Lung (tissue), 12 donors: Measurements from ENCODE around the gene CLEC9A. TPM values are rescaled to one million over a fixed set of nuclear protein-coding genes. Genes with fewer than 3 reads are reported as not detected.
A peak's percentile ranks its signal among the peaks of the same experiment; 100 is the strongest.

Experiments
- ATAC-seq: fragments of 200-7000 bp; cut with Tn5 transposase; one replicate; pipeline ENCODE4 v1.9.1; 2020; ENCODE audit warnings: moderate number of reproducible peaks; ENCODE audit not compliant: insufficient read depth, low FRiP score
- DNase-seq, 3 donors: peaks; one replicate each; pipeline ENCODE4 v3.0.0-alpha.2; 2013 to 2017
- H3K27ac ChIP-seq, 2 donors: one replicate each; pipeline ENCODE4 v1.5.1; 2013; ENCODE audit warnings: mild to moderate bottlenecking in 2 of 2, moderate library complexity in 2 of 2, control low read depth in 1 of 2, inconsistent platforms in 1 of 2, low read depth in 1 of 2, low read length in 1 of 2
- H3K27me3 ChIP-seq, 3 donors: one replicate each; pipeline ENCODE4 v1.5.1; 2013; ENCODE audit warnings: low read length in 2 of 3; ENCODE audit not compliant: control insufficient read depth in 3 of 3, insufficient read depth in 3 of 3
- H3K36me3 ChIP-seq, 4 donors: one replicate each; pipeline ENCODE4 v1.5.1; 2013; ENCODE audit warnings: low read length in 4 of 4, mild to moderate bottlenecking in 1 of 4, moderate library complexity in 1 of 4; ENCODE audit not compliant: control insufficient read depth in 4 of 4, insufficient read depth in 4 of 4
- H3K4me1 ChIP-seq, 5 donors: one replicate each; pipeline ENCODE4 v1.5.1; 2013; ENCODE audit warnings: low read length in 5 of 5, mild to moderate bottlenecking in 2 of 5, moderate library complexity in 1 of 5; ENCODE audit not compliant: control insufficient read depth in 5 of 5, insufficient read depth in 5 of 5
- H3K4me3 ChIP-seq: one replicate; pipeline ENCODE4 v1.5.1; 2013; ENCODE audit warnings: mild to moderate bottlenecking, control low read depth, moderate library complexity
- H3K9ac ChIP-seq, 2 donors: one replicate each; pipeline ENCODE4 v1.5.1; 2013; ENCODE audit warnings: low read length in 2 of 2, control low read depth in 1 of 2; ENCODE audit not compliant: insufficient read depth in 1 of 2
- H3K9me3 ChIP-seq, 4 donors: one replicate each; pipeline ENCODE4 v1.5.1; 2013; ENCODE audit warnings: low read length in 3 of 4, mild to moderate bottlenecking in 1 of 4, moderate library complexity in 1 of 4; ENCODE audit not compliant: control insufficient read depth in 4 of 4, insufficient read depth in 3 of 4
- CTCF ChIP-seq: IDR thresholded peaks from 2 replicates; pipeline ENCODE4 v1.5.1; 2012; ENCODE audit warnings: mild to moderate bottlenecking; ENCODE audit errors: control extremely low read depth, extremely low read depth
- WGBS, 2 donors: extraction: QIAGEN DNeasy Blood & Tissue Kit; methylation state at CpG; one replicate each; pipeline ENCODE4 v1.1.7; 2013; 5-methylcytosine and 5-hydroxymethylcytosine counted together
- polyA plus RNA-seq, 2 donors: library from polyadenylated mRNA; stranded (reverse); fragments of 200-250 nt; gene quantifications; one replicate each; pipeline ENCODE4 v1.2.1, GENCODE V29; 2013
- total RNA-seq, 2 donors: library from RNA; depleted of rRNA in 1 of 2; stranded (reverse); fragments of >200 nt in 1 of 2; gene quantifications; one replicate each; pipeline ENCODE4 v1.2.1, GENCODE V29; 2014 to 2021
- donor health status: control.
- donor health status: control.
- donor health status: Bipolar disorder and iron deficiency.
- donor health status: healthy.
- donor health status: DM: yes; HTN: yes; CAD: no.

CLEC9A gene
- total and polyA plus RNA-seq, 4 donors: 0.12 to 0.60 (median 0.33) TPM

DNA sequence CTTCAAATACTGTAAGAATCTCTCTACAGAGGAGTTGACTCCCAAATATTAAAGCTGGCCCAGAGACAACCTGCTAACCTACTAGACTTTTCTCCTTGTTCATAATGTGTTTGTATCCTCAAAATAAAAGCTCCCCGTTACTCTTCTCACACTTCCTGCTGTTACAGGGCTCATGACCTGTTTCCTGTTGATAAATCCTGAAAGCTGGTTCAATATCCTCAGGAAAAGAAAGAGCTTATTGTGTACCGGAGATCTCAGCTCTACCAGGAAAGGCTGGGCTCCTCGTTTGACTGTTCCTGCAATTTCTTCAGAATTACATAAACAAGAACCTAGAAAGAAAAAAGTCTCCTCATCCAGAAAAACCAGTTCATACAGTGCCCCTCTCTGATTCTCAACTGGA is 37.5 kb downstream of the CLEC9A start:
- H3K36me3 ChIP-seq: peaks cover 0 to 5% (median 2%) of the 10 kb centered on the region in 4 donors
- no peak overlapping the region for H3K27ac ChIP-seq
- DNase-seq (peak in 2 of 3 donors; percentile 37 to 53), ATAC-seq (peak; percentile 41)
- no peak for TF ChIP-seq CTCF
- H3K9me3 ChIP-seq: peaks cover 0 to 2% (median 0%) of the 10 kb centered on the region in 4 donors
- H3K4me3 ChIP-seq: no peak overlapping the region
- H3K27me3 ChIP-seq: no peaks in the 10 kb centered on the region
- 4 to 16% methylated on average over 3 of the region's 3 CpGs for WGBS, 2 donors
- no peaks in the 10 kb centered on the region for H3K4me1 ChIP-seq
- H3K9ac ChIP-seq: no peak overlapping the region

DNA sequence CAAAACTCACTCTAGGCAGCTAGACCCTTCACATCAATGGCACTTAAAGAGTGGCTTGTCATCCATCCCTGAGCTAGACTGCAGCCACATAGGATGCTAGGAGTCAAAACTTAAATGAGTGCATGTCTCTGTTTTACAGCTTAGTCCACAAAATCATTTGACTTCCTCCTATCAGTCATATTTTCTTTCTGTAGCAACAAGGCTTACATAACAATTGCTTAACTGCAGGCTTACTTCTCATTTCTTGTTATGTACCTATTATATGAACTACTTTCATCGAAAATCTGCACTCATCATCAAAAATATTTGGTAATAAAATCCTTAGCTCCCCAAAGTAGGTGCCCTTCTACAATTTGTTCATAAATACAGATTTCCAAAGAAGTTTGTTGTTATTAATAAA is 38.2 kb downstream of the CLEC9A start:
- Histone ChIP-seq H3K27ac (peak overlapping the region in 1 of 2 donors; percentile 83), H3K27me3 (no peaks in the 10 kb centered on the region), H3K36me3 (peaks cover 0 to 5% (median 2%) of the 10 kb centered on the region in 4 donors), H3K4me3 (no peak overlapping the region), H3K9ac (no peak overlapping the region), H3K9me3 (peaks cover 0 to 2% (median 0%) of the 10 kb centered on the region in 4 donors), H3K4me1 (peaks cover 0 to 1% (median 0%) of the 10 kb centered on the region in 5 donors)
- ATAC-seq: peak; percentile 41
- TF ChIP-seq CTCF: no peak
- WGBS, 2 donors: 13 to 42% methylated on average over 1 of the region's 1 CpG
- no peak for DNase-seq

DNA sequence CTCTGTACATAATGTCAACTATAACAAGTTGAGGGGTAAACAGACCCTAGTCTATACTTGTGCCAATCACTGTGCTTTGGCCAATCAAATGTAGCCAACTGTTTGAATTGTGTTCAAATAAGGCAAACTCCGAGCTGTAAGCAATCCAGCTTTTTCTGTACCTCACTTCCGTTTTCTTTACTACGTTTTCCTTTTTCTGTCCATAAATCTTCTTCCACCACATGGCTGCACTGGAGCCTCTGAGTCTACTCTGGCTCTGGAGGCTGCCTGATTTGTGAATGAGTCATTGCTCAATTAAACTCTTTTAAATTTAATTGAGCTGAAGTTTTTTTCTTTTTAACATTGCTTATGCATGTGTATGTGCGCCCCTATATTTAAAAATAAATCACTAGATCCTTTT is 38.6 kb downstream of the CLEC9A start:
- Histone ChIP-seq H3K27ac (peak overlapping the region; percentile 45 to 77), H3K9ac (no peak overlapping the region), H3K27me3 (no peaks in the 10 kb centered on the region), H3K4me1 (peaks cover 0 to 1% (median 0%) of the 10 kb centered on the region in 5 donors), H3K36me3 (peaks cover 0 to 5% (median 2%) of the 10 kb centered on the region in 4 donors), H3K9me3 (peaks cover 0 to 2% (median 0%) of the 10 kb centered on the region in 4 donors), H3K4me3 (no peak overlapping the region)
- no peak for TF ChIP-seq CTCF
- WGBS, 2 donors: 20 to 37% methylated on average over 4 of the region's 4 CpGs
- no peak for DNase-seq
- ATAC-seq: no peak

DNA sequence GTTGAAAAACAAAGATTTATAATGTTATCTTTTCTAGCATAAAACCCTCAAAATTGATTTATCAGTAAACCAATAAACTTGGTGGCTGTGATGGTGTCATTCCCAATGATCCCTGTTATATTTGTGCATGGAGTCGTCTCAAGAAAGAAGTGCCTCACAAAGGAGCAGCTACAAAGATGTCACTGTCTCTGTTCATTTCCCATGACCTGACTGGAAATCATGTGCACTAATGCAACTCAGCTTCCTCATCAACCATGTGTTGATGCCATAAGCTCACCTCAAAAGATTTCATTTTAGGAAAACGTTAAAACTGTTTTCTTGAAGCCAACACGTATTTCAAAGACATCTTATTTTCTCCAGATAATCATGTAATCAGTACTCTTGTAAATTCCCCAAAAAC is 39.5 kb downstream of the CLEC9A start:
- no peak overlapping the region for H3K27ac ChIP-seq
- H3K36me3 ChIP-seq: peaks cover 0 to 5% (median 2%) of the 10 kb centered on the region in 4 donors
- no peak overlapping the region for H3K9ac ChIP-seq
- peaks cover 0 to 2% (median 0%) of the 10 kb centered on the region in 4 donors for H3K9me3 ChIP-seq
- H3K27me3 ChIP-seq: no peaks in the 10 kb centered on the region
- H3K4me1 ChIP-seq: peaks cover 0 to 1% (median 0%) of the 10 kb centered on the region in 5 donors
- TF ChIP-seq CTCF: no peak
- no peak overlapping the region for H3K4me3 ChIP-seq
- DNase-seq (no peak), ATAC-seq (no peak)
- WGBS, 2 donors: 11 to 15% methylated on average over 3 of the region's 3 CpGs
